ENCODE results near the gene KIAA1191. TPM values are rescaled to one million over a fixed set of nuclear protein-coding genes. Genes with fewer than 3 reads are reported as not detected.
"Not testable (repeated sequence)": the region's sequence is repeated elsewhere in the genome, so short reads cannot be mapped to it uniquely, and the experiment has no call there.

Gene KIAA1191
- total RNA-seq, 2 experiments from 2014 or later, result 33.3 to 41.2 TPM

- CTCF ChIA-PET (ENCODE audit: unreplicated experiment), result no interaction called here
Observed at GRCh38 chr5:176317534-176318374, 43.8 kb downstream of the KIAA1191 start.

DNA sequence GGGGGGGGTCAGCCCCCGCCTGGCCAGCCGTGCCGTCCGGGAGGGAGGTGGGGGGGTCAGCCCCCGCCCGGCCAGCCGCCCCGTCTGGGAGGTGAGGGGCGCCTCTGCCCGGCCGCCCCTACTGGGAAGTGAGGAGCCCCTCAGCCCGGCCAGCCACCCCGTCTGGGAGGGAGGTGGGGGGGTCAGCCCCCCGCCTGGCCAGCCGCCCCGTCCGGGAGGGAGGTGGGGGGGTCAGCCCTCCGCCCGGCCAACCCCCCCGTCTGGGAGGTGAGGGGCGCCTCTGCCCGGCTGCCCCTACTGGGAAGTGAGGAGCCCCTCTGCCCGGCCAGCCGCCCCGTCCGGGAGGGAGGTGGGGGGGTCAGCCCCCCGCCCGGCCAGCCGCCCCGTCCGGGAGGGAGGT is 56.2 kb downstream of the KIAA1191 start:
- H3K4me2 ChIP-seq (ENCODE audit: low read length); H3K27ac ChIP-seq (ENCODE audit: low read depth, low read length, poor library complexity, severe bottlenecking); H3K9me2 ChIP-seq (ENCODE audit: insufficient read depth, low read length); H4K20me1 ChIP-seq (ENCODE audit: insufficient read depth, low read length); H3K79me2 ChIP-seq (ENCODE audit: insufficient read depth, low read depth, low read length); POLR2A ChIA-PET; H3K9me3 ChIP-seq (ENCODE audit: low read length); CTCF ChIA-PET (ENCODE audit: unreplicated experiment); BruUV-seq (replicated peaks); intact Hi-C loops (cut with micrococcal nuclease; ENCODE audit: unreplicated experiment); H2AFZ ChIP-seq (ENCODE audit: low read length); DNase-seq (ENCODE audit: low spot score); H3K4me3 ChIP-seq (ENCODE audit: low read depth, low read length, poor library complexity, severe bottlenecking); H3K4me1 ChIP-seq (ENCODE audit: insufficient read depth, low read length, poor library complexity, severe bottlenecking): not testable (repeated sequence)
- H3K36me3 ChIP-seq (ENCODE audit: insufficient read depth, low read length), result peaks cover 37% of the 10 kb centered on the region

More at GRCh38 chr5:176317534-176318374, 43.8 kb downstream of the KIAA1191 start:
- BruUV-seq (replicated peaks), result no TSS peak
- Histone ChIP-seq H3K27ac (ENCODE audit: low read depth, low read length, poor library complexity, severe bottlenecking) (no peak overlapping the region), H3K4me2 (ENCODE audit: low read length) (no peak overlapping the region), H4K20me1 (ENCODE audit: insufficient read depth, low read length) (no peaks in the 10 kb centered on the region), H3K36me3 (ENCODE audit: insufficient read depth, low read length) (peaks cover 30% of the 10 kb centered on the region), H3K9me2 (ENCODE audit: insufficient read depth, low read length) (no peaks in the 10 kb centered on the region), H2AFZ (ENCODE audit: low read length) (no peak overlapping the region), H3K4me3 (ENCODE audit: low read depth, low read length, poor library complexity, severe bottlenecking) (no peak overlapping the region), H3K79me2 (ENCODE audit: insufficient read depth, low read depth, low read length) (no peaks in the 10 kb centered on the region), H3K4me1 (ENCODE audit: insufficient read depth, low read length, poor library complexity, severe bottlenecking) (no peaks in the 10 kb centered on the region), H3K9me3 (ENCODE audit: low read length) (no peaks in the 10 kb centered on the region)
- DNase-seq (ENCODE audit: low spot score), result no peak
- intact Hi-C loops (cut with micrococcal nuclease; ENCODE audit: unreplicated experiment), result no loop called here
- POLR2A ChIA-PET, result interaction anchor here (0.6 kb wide), 1 partner anchor 851 kb away, joined by 3 read pairs; no protein-coding TSS in a partner anchor
- TF ChIP-seq, protein P1, sequence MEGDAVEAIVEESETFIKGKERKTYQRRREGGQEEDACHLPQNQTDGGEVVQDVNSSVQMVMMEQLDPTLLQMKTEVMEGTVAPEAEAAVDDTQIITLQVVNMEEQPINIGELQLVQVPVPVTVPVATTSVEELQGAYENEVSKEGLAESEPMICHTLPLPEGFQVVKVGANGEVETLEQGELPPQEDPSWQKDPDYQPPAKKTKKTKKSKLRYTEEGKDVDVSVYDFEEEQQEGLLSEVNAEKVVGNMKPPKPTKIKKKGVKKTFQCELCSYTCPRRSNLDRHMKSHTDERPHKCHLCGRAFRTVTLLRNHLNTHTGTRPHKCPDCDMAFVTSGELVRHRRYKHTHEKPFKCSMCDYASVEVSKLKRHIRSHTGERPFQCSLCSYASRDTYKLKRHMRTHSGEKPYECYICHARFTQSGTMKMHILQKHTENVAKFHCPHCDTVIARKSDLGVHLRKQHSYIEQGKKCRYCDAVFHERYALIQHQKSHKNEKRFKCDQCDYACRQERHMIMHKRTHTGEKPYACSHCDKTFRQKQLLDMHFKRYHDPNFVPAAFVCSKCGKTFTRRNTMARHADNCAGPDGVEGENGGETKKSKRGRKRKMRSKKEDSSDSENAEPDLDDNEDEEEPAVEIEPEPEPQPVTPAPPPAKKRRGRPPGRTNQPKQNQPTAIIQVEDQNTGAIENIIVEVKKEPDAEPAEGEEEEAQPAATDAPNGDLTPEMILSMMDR (conservative IDR thresholded peaks at IDR 0.05; ENCODE audit: low read length), result no peak
- no peak for TF ChIP-seq EZH2phosphoT487 (IDR thresholded peaks at IDR 0.05; ENCODE audit: borderline replicate concordance, low read depth, low read length)

Small RNA genes within 50 kb of the gene (microRNA-seq; reads per million reads assigned to microRNA genes)
- not detected for gene MIR1271 (ENCODE audit: borderline replicate concordance)

Small RNA genes within 50 kb of the gene (small RNA-seq; reads per million reads assigned to genes)
- gene MIR1271, result not detected

Other genes with a start within 250 kb of the KIAA1191 start
- gene SIMC1, start 123.3 kb downstream of the KIAA1191 start, total RNA-seq (2014; rRNA removed; shearing (Covaris generic)), result 22.0 and 33.6 TPM in 2 replicates
- gene SIMC1, start 123.3 kb downstream of the KIAA1191 start, total RNA-seq (2022), result 57.5 and 62.8 TPM in 2 replicates
- gene ARL10, start 3.7 kb upstream of the KIAA1191 start, total RNA-seq (2014; rRNA removed; shearing (Covaris generic)), result 0.03 TPM in 1 of 2 replicates, not detected in the other
- gene ARL10, start 3.7 kb upstream of the KIAA1191 start, total RNA-seq (2022), result 0.04 and 0.06 TPM in 2 replicates
- gene NOP16, start 26.8 kb upstream of the KIAA1191 start, total RNA-seq (2014; rRNA removed; shearing (Covaris generic)), result 83.8 and 91.5 TPM in 2 replicates
- 63.8 and 86.4 TPM in 2 replicates for gene NOP16, start 26.8 kb upstream of the KIAA1191 start, total RNA-seq (2022)
- 140 and 223 TPM in 2 replicates for gene HIGD2A, start 27.0 kb upstream of the KIAA1191 start, total RNA-seq (2014; rRNA removed; shearing (Covaris generic))
- gene HIGD2A, start 27.0 kb upstream of the KIAA1191 start, total RNA-seq (2022), result 145 and 155 TPM in 2 replicates
- gene CLTB, start 54.8 kb upstream of the KIAA1191 start, total RNA-seq (2014; rRNA removed; shearing (Covaris generic)), result 53.4 and 69.2 TPM in 2 replicates
- gene CLTB, start 54.8 kb upstream of the KIAA1191 start, total RNA-seq (2022), result 44.5 and 53.0 TPM in 2 replicates
- gene FAF2, start 86.6 kb upstream of the KIAA1191 start, total RNA-seq (2014; rRNA removed; shearing (Covaris generic)), result 27.9 and 36.9 TPM in 2 replicates
- 46.4 and 49.7 TPM in 2 replicates for gene FAF2, start 86.6 kb upstream of the KIAA1191 start, total RNA-seq (2022)
- 47.4 and 61.2 TPM in 2 replicates for gene RNF44, start 175.6 kb upstream of the KIAA1191 start, total RNA-seq (2014; rRNA removed; shearing (Covaris generic))
- gene RNF44, start 175.6 kb upstream of the KIAA1191 start, total RNA-seq (2022), result 164 and 207 TPM in 2 replicates
- 0.25 and 0.33 TPM in 2 replicates for gene CDHR2, start 187.6 kb upstream of the KIAA1191 start, total RNA-seq (2014; rRNA removed; shearing (Covaris generic))
- 2.8 and 3.8 TPM in 2 replicates for gene CDHR2, start 187.6 kb upstream of the KIAA1191 start, total RNA-seq (2022)
- 3.8 and 4.9 TPM in 2 replicates for gene GPRIN1, start 248.4 kb upstream of the KIAA1191 start, total RNA-seq (2014; rRNA removed; shearing (Covaris generic))
- gene GPRIN1, start 248.4 kb upstream of the KIAA1191 start, total RNA-seq (2022), result 4.5 and 5.3 TPM in 2 replicates